OCI-LY3 (cell line): ENCODE results near the gene FAM161B.

ENCODE experiments used
- H2AFZ ChIP-seq: fragments of 200-600, 300-600 bp; shearing (Covaris generic); 2 replicates; pipeline ENCODE4 v1.6.0; 2014; ENCODE audit warnings: antibody characterized with exemption, low read depth, low read length
- H3K27ac ChIP-seq: fragments of 200-600, 300-600 bp; sonication (generic); 2 replicates; pipeline ENCODE4 v1.5.1; 2014; ENCODE audit warnings: mild to moderate bottlenecking, low read length, moderate library complexity, mixed read lengths
- H3K27me3 ChIP-seq: fragments of 200-600, 300-600 bp; sonication (generic); 2 replicates; pipeline ENCODE4 v1.6.1; 2014; ENCODE audit warnings: low read depth, low read length, mixed read lengths
- H3K36me3 ChIP-seq: fragments of 200-600, 300-600 bp; sonication (generic); replicated peaks from 2 replicates; pipeline ENCODE3; 2014; ENCODE audit warnings: low read depth, low read length, mixed read lengths
- H3K4me1 ChIP-seq: fragments of 300-600, 200-600 bp; sonication (generic); 2 replicates; pipeline ENCODE4 v1.6.1; 2014; ENCODE audit warnings: low read length, mixed read lengths
- H3K4me2 ChIP-seq: fragments of 200-600, 300-600 bp; sonication (generic); 2 replicates; pipeline ENCODE4 v1.6.1; 2014; ENCODE audit warnings: low read length, mixed read lengths
- H3K4me3 ChIP-seq: fragments of 300-600, 200-600 bp; sonication (generic); 2 replicates; pipeline ENCODE4 v1.5.1; 2014; ENCODE audit warnings: antibody characterized with exemption, mild to moderate bottlenecking, low read length, moderate library complexity
- H3K79me2 ChIP-seq: fragments of 300-600, 200-600 bp; shearing (Covaris generic); 2 replicates; pipeline ENCODE4 v1.6.1; 2014; ENCODE audit warnings: mild to moderate bottlenecking, low read length, mixed read lengths
- H3K9ac ChIP-seq: fragments of 300-600, 200-600 bp; shearing (Covaris generic); 2 replicates; pipeline ENCODE4 v1.6.0; 2014; ENCODE audit warnings: mild to moderate bottlenecking, low read length, moderate library complexity
- H3K9me3 ChIP-seq: fragments of 200-600, 300-600 bp; shearing (Covaris generic); 2 replicates; pipeline ENCODE4 v1.6.1; 2014; ENCODE audit warnings: low read length, mixed read lengths; ENCODE audit not compliant: insufficient read depth
- H4K20me1 ChIP-seq: fragments of 200-600, 300-600 bp; sonication (generic); 2 replicates; pipeline ENCODE4 v1.6.1; 2016; ENCODE audit warnings: low read length, mixed read lengths; ENCODE audit not compliant: insufficient read depth
- CTCF ChIP-seq: fragments of 200-600, 300-600 bp; sonication (generic); IDR thresholded peaks from 2 replicates; pipeline ENCODE4 v1.5.1; 2014; ENCODE audit warnings: antibody characterized with exemption, low read length, low read depth
- EZH2phosphoT487 ChIP-seq: fragments of 200-600 bp; shearing (Covaris generic); IDR thresholded peaks from 2 replicates; pipeline ENCODE4 v1.6.1; 2018; ENCODE audit warnings: antibody characterized with exemption, mixed run types, low read depth

The FAM161B gene

GRCh38 chr14:73955674-73956073, 5.8 kb upstream of the FAM161B start:
- no peak overlapping the region for H3K4me3 ChIP-seq
- H3K27ac ChIP-seq, result no peak overlapping the region
- no peak for TF ChIP-seq CTCF
- no peak for TF ChIP-seq EZH2phosphoT487
- no peaks in the 10 kb centered on the region for H4K20me1 ChIP-seq
- no peak overlapping the region for H3K9ac ChIP-seq
- H2AFZ ChIP-seq, result no peak overlapping the region
- H3K4me2 ChIP-seq, result no peak overlapping the region
- no peaks in the 10 kb centered on the region for H3K79me2 ChIP-seq
- peaks cover 25% of the 10 kb centered on the region for H3K36me3 ChIP-seq
- H3K4me1 ChIP-seq, result peaks cover 4% of the 10 kb centered on the region; the same call in 1 of the 2 replicates
- H3K27me3 ChIP-seq, result no peaks in the 10 kb centered on the region
- no peaks in the 10 kb centered on the region for H3K9me3 ChIP-seq

- Histone ChIP-seq H3K36me3 (peaks cover 11% of the 10 kb centered on the region), H3K27ac (no peak overlapping the region), H3K4me3 (no peak overlapping the region), H3K4me2 (no peak overlapping the region), H3K9ac (no peak overlapping the region), H4K20me1 (no peaks in the 10 kb centered on the region), H2AFZ (no peak overlapping the region), H3K4me1 (peaks cover 5% of the 10 kb centered on the region; the same call in 1 of the 2 replicates), H3K9me3 (no peaks in the 10 kb centered on the region), H3K79me2 (no peaks in the 10 kb centered on the region), H3K27me3 (no peaks in the 10 kb centered on the region)
- TF ChIP-seq CTCF, result no peak
- TF ChIP-seq EZH2phosphoT487, result no peak
Measured at GRCh38 chr14:73953731-73954130, 3.8 kb upstream of the FAM161B start.

GRCh38 chr14:73945159-73945670, 4.7 kb downstream of the FAM161B start:
- Histone ChIP-seq H3K4me3 (no peak overlapping the region), H3K4me1 (peaks cover 30% of the 10 kb centered on the region), H3K27me3 (no peaks in the 10 kb centered on the region), H3K36me3 (no peaks in the 10 kb centered on the region), H3K4me2 (no peak overlapping the region), H4K20me1 (no peaks in the 10 kb centered on the region), H2AFZ (no peak overlapping the region), H3K27ac (no peak overlapping the region), H3K9ac (no peak overlapping the region), H3K79me2 (no peaks in the 10 kb centered on the region), H3K9me3 (no peaks in the 10 kb centered on the region)
- no peak for TF ChIP-seq EZH2phosphoT487
- TF ChIP-seq CTCF, result no peak

GRCh38 chr14:73944432-73945158, 5.3 kb downstream of the FAM161B start:
- no peaks in the 10 kb centered on the region for H3K79me2 ChIP-seq
- H3K36me3 ChIP-seq, result no peaks in the 10 kb centered on the region
- H3K4me3 ChIP-seq, result no peak overlapping the region
- no peaks in the 10 kb centered on the region for H4K20me1 ChIP-seq
- no peak for TF ChIP-seq EZH2phosphoT487
- no peak for TF ChIP-seq CTCF
- no peak overlapping the region for H3K27ac ChIP-seq
- no peaks in the 10 kb centered on the region for H3K9me3 ChIP-seq
- H2AFZ ChIP-seq, result no peak overlapping the region
- H3K4me2 ChIP-seq, result no peak overlapping the region
- no peak overlapping the region for H3K9ac ChIP-seq
- H3K27me3 ChIP-seq, result no peaks in the 10 kb centered on the region
- H3K4me1 ChIP-seq, result peaks cover 30% of the 10 kb centered on the region
